Lung (tissue), 12 donors: Measurements from ENCODE around the gene SLC25A46. TPM values are rescaled to one million over a fixed set of nuclear protein-coding genes. Genes with fewer than 3 reads are reported as not detected.
A peak's percentile ranks its signal among the peaks of the same experiment; 100 is the strongest.

Experiments
- ATAC-seq: fragments of 200-7000 bp; cut with Tn5 transposase; one replicate; pipeline ENCODE4 v1.9.1; 2020; ENCODE audit warnings: moderate number of reproducible peaks; ENCODE audit not compliant: insufficient read depth, low FRiP score
- DNase-seq, 3 donors: peaks; one replicate each; pipeline ENCODE4 v3.0.0-alpha.2; 2013 to 2017
- H3K27ac ChIP-seq, 2 donors: one replicate each; pipeline ENCODE4 v1.5.1; 2013; ENCODE audit warnings: mild to moderate bottlenecking in 2 of 2, moderate library complexity in 2 of 2, control low read depth in 1 of 2, inconsistent platforms in 1 of 2, low read depth in 1 of 2, low read length in 1 of 2
- H3K27me3 ChIP-seq, 3 donors: one replicate each; pipeline ENCODE4 v1.5.1; 2013; ENCODE audit warnings: low read length in 2 of 3; ENCODE audit not compliant: control insufficient read depth in 3 of 3, insufficient read depth in 3 of 3
- H3K36me3 ChIP-seq, 4 donors: one replicate each; pipeline ENCODE4 v1.5.1; 2013; ENCODE audit warnings: low read length in 4 of 4, mild to moderate bottlenecking in 1 of 4, moderate library complexity in 1 of 4; ENCODE audit not compliant: control insufficient read depth in 4 of 4, insufficient read depth in 4 of 4
- H3K4me1 ChIP-seq, 5 donors: one replicate each; pipeline ENCODE4 v1.5.1; 2013; ENCODE audit warnings: low read length in 5 of 5, mild to moderate bottlenecking in 2 of 5, moderate library complexity in 1 of 5; ENCODE audit not compliant: control insufficient read depth in 5 of 5, insufficient read depth in 5 of 5
- H3K4me3 ChIP-seq: one replicate; pipeline ENCODE4 v1.5.1; 2013; ENCODE audit warnings: mild to moderate bottlenecking, control low read depth, moderate library complexity
- H3K9ac ChIP-seq, 2 donors: one replicate each; pipeline ENCODE4 v1.5.1; 2013; ENCODE audit warnings: low read length in 2 of 2, control low read depth in 1 of 2; ENCODE audit not compliant: insufficient read depth in 1 of 2
- H3K9me3 ChIP-seq, 4 donors: one replicate each; pipeline ENCODE4 v1.5.1; 2013; ENCODE audit warnings: low read length in 3 of 4, mild to moderate bottlenecking in 1 of 4, moderate library complexity in 1 of 4; ENCODE audit not compliant: control insufficient read depth in 4 of 4, insufficient read depth in 3 of 4
- CTCF ChIP-seq: IDR thresholded peaks from 2 replicates; pipeline ENCODE4 v1.5.1; 2012; ENCODE audit warnings: mild to moderate bottlenecking; ENCODE audit errors: control extremely low read depth, extremely low read depth
- WGBS, 2 donors: extraction: QIAGEN DNeasy Blood & Tissue Kit; methylation state at CpG; one replicate each; pipeline ENCODE4 v1.1.7; 2013; 5-methylcytosine and 5-hydroxymethylcytosine counted together
- polyA plus RNA-seq, 2 donors: library from polyadenylated mRNA; stranded (reverse); fragments of 200-250 nt; gene quantifications; one replicate each; pipeline ENCODE4 v1.2.1, GENCODE V29; 2013
- total RNA-seq, 2 donors: library from RNA; depleted of rRNA in 1 of 2; stranded (reverse); fragments of >200 nt in 1 of 2; gene quantifications; one replicate each; pipeline ENCODE4 v1.2.1, GENCODE V29; 2014 to 2021
- donor health status: control.
- donor health status: control.
- donor health status: Bipolar disorder and iron deficiency.
- donor health status: healthy.
- donor health status: DM: yes; HTN: yes; CAD: no.

The SLC25A46 gene
- total and polyA plus RNA-seq, 4 donors = 14.6 to 61.5 (median 32.7) TPM

GRCh38 chr5:110716247-110717245 lies 22.3 kb upstream of the SLC25A46 start:
- DNase-seq (no peak), ATAC-seq (no peak)
- Histone ChIP-seq H3K4me1 (no peaks in the 10 kb centered on the region), H3K4me3 (no peak overlapping the region), H3K9me3 (no peaks in the 10 kb centered on the region), H3K27me3 (no peaks in the 10 kb centered on the region), H3K36me3 (no peaks in the 10 kb centered on the region), H3K9ac (no peak overlapping the region), H3K27ac (no peak overlapping the region)
- TF ChIP-seq CTCF = no peak
- WGBS, 2 donors = 70 to 88% methylated on average over 5 of the region's 5 CpGs

- WGBS, 2 donors = 81 to 89% methylated on average over 2 of the region's 2 CpGs
- no peak for TF ChIP-seq CTCF
- H3K9ac ChIP-seq = no peak overlapping the region
These were observed 20.5 kb upstream of the SLC25A46 start for GRCh38 chr5:110718311-110718710.

GRCh38 chr5:110726249-110727024 lies 12.4 kb upstream of the SLC25A46 start, which contains the start of gene TMEM232:
TSS of gene TMEM232 (minus strand) at chr5:110726671. CDS start at chr5:110667352, 59,319 bp downstream.
- peak within 1 kb of the TSS in 1 of 2 donors; percentile 12 for H3K9ac ChIP-seq
- H3K27ac ChIP-seq = no peak within 1 kb of the TSS

More at GRCh38 chr5:110718311-110718710, 20.5 kb upstream of the SLC25A46 start:
- no peak overlapping the region for H3K27ac ChIP-seq
- H3K9me3 ChIP-seq = no peaks in the 10 kb centered on the region
- H3K4me1 ChIP-seq = no peaks in the 10 kb centered on the region
- DNase-seq = no peak
- no peak for ATAC-seq
- no peaks in the 10 kb centered on the region for H3K27me3 ChIP-seq
- H3K4me3 ChIP-seq = no peak overlapping the region
- no peaks in the 10 kb centered on the region for H3K36me3 ChIP-seq

More at GRCh38 chr5:110726249-110727024, 12.4 kb upstream of the SLC25A46 start, which contains the start of gene TMEM232:
- Histone ChIP-seq H3K4me1 (no peaks in the 10 kb centered on the region), H3K9me3 (no peaks in the 10 kb centered on the region), H3K36me3 (no peaks in the 10 kb centered on the region), H3K4me3 (no peak within 1 kb of the TSS), H3K27me3 (no peaks in the 10 kb centered on the region)
- no peak for TF ChIP-seq CTCF
- peak; percentile 96 for ATAC-seq
- 38 to 48% methylated on average over 17 of the region's 17 CpGs for WGBS, 2 donors
- DNase-seq = peak; percentile 63 to 76 (median 75)
